ENCODE measurements around the gene CMSS1.

Gene CMSS1

GRCh38 chr3:99972380-99973104 is 154.9 kb downstream of the CMSS1 start:
- TF ChIP-seq ZFP30 (CRISPR knock-in tag; IDR thresholded peaks at IDR 0.05) (no peak), BACH2 (CRISPR knock-in tag; IDR thresholded peaks at IDR 0.05; ENCODE audit: borderline replicate concordance) (no peak), ARNTL (CRISPR knock-in tag; IDR thresholded peaks at IDR 0.05; ENCODE audit: borderline replicate concordance, low read depth) (no peak), PPARA (CRISPR knock-in tag; IDR thresholded peaks at IDR 0.05; ENCODE audit: borderline replicate concordance) (no peak), ZNF70 (CRISPR knock-in tag; IDR thresholded peaks at IDR 0.05) (no peak), TOX (CRISPR knock-in tag; IDR thresholded peaks at IDR 0.05; ENCODE audit: borderline replicate concordance) (no peak), ZNF8 (CRISPR knock-in tag; IDR thresholded peaks at IDR 0.05) (no peak), ISL1 (CRISPR knock-in tag; IDR thresholded peaks at IDR 0.05) (no peak), OSR1 (CRISPR knock-in tag; IDR thresholded peaks at IDR 0.05) (no peak), ESRRG (CRISPR knock-in tag; IDR thresholded peaks at IDR 0.05) (no peak), ZFP3 (CRISPR knock-in tag; IDR thresholded peaks at IDR 0.05) (no peak), RARB (CRISPR knock-in tag; IDR thresholded peaks at IDR 0.05) (no peak), GLIS3 (CRISPR knock-in tag; IDR thresholded peaks at IDR 0.05) (no peak), PATZ1 (CRISPR knock-in tag; IDR thresholded peaks at IDR 0.05; ENCODE audit: borderline replicate concordance) (no peak), ZC3H10 (CRISPR knock-in tag; IDR thresholded peaks at IDR 0.05) (no peak), ZNF565 (CRISPR knock-in tag; conservative IDR thresholded peaks at IDR 0.05; ENCODE audit: low read depth) (no peak)
- TF ChIP-seq, protein P1, sequence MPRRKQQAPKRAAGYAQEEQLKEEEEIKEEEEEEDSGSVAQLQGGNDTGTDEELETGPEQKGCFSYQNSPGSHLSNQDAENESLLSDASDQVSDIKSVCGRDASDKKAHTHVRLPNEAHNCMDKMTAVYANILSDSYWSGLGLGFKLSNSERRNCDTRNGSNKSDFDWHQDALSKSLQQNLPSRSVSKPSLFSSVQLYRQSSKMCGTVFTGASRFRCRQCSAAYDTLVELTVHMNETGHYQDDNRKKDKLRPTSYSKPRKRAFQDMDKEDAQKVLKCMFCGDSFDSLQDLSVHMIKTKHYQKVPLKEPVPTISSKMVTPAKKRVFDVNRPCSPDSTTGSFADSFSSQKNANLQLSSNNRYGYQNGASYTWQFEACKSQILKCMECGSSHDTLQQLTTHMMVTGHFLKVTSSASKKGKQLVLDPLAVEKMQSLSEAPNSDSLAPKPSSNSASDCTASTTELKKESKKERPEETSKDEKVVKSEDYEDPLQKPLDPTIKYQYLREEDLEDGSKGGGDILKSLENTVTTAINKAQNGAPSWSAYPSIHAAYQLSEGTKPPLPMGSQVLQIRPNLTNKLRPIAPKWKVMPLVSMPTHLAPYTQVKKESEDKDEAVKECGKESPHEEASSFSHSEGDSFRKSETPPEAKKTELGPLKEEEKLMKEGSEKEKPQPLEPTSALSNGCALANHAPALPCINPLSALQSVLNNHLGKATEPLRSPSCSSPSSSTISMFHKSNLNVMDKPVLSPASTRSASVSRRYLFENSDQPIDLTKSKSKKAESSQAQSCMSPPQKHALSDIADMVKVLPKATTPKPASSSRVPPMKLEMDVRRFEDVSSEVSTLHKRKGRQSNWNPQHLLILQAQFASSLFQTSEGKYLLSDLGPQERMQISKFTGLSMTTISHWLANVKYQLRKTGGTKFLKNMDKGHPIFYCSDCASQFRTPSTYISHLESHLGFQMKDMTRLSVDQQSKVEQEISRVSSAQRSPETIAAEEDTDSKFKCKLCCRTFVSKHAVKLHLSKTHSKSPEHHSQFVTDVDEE (CRISPR knock-in tag; IDR thresholded peaks at IDR 0.05), result no peak
- TF ChIP-seq, protein P2, sequence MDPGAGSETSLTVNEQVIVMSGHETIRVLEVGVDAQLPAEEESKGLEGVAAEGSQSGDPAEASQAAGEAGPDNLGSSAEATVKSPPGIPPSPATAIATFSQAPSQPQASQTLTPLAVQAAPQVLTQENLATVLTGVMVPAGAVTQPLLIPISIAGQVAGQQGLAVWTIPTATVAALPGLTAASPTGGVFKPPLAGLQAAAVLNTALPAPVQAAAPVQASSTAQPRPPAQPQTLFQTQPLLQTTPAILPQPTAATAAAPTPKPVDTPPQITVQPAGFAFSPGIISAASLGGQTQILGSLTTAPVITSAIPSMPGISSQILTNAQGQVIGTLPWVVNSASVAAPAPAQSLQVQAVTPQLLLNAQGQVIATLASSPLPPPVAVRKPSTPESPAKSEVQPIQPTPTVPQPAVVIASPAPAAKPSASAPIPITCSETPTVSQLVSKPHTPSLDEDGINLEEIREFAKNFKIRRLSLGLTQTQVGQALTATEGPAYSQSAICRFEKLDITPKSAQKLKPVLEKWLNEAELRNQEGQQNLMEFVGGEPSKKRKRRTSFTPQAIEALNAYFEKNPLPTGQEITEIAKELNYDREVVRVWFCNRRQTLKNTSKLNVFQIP (CRISPR knock-in tag; IDR thresholded peaks at IDR 0.05; ENCODE audit: borderline replicate concordance, low read depth), result no peak
- ATAC-seq, result no peak

DNA sequence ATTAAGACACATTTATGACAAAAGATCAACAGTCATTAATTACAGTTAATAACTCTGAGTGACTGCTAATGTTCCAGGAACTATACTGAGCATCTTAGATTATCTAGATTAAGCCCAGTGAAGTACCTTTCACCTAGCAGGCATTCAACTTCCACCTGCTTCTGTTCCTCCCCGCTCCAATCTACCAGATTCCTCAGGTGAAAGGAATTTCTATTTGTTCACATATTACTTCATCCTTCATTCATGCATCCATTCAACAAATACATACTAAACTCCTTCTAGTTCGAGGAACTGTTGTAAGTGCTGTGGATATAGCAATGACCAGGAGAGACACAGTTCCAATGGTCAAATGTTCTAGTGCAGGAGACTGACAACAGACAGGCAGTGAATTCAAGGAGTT is 157.3 kb downstream of the CMSS1 start:
- no peak for ATAC-seq
- no peak for TF ChIP-seq ZNF70 (CRISPR knock-in tag; IDR thresholded peaks at IDR 0.05)
- no peak for TF ChIP-seq GLIS3 (CRISPR knock-in tag; IDR thresholded peaks at IDR 0.05)
- TF ChIP-seq OSR1 (CRISPR knock-in tag; IDR thresholded peaks at IDR 0.05), result no peak
- TF ChIP-seq, protein P3, sequence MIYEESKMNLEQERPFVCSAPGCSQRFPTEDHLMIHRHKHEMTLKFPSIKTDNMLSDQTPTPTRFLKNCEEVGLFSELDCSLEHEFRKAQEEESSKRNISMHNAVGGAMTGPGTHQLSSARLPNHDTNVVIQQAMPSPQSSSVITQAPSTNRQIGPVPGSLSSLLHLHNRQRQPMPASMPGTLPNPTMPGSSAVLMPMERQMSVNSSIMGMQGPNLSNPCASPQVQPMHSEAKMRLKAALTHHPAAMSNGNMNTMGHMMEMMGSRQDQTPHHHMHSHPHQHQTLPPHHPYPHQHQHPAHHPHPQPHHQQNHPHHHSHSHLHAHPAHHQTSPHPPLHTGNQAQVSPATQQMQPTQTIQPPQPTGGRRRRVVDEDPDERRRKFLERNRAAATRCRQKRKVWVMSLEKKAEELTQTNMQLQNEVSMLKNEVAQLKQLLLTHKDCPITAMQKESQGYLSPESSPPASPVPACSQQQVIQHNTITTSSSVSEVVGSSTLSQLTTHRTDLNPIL (CRISPR knock-in tag; IDR thresholded peaks at IDR 0.05; ENCODE audit: low read depth), result no peak
- no peak for TF ChIP-seq ZC3H10 (CRISPR knock-in tag; IDR thresholded peaks at IDR 0.05)
- TF ChIP-seq RARB (CRISPR knock-in tag; IDR thresholded peaks at IDR 0.05), result no peak
- TF ChIP-seq, protein P2 (CRISPR knock-in tag; IDR thresholded peaks at IDR 0.05; ENCODE audit: borderline replicate concordance, low read depth), result no peak
- TF ChIP-seq, protein P4, sequence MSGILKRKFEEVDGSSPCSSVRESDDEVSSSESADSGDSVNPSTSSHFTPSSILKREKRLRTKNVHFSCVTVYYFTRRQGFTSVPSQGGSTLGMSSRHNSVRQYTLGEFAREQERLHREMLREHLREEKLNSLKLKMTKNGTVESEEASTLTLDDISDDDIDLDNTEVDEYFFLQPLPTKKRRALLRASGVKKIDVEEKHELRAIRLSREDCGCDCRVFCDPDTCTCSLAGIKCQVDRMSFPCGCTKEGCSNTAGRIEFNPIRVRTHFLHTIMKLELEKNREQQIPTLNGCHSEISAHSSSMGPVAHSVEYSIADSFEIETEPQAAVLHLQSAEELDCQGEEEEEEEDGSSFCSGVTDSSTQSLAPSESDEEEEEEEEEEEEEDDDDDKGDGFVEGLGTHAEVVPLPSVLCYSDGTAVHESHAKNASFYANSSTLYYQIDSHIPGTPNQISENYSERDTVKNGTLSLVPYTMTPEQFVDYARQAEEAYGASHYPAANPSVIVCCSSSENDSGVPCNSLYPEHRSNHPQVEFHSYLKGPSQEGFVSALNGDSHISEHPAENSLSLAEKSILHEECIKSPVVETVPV (CRISPR knock-in tag; IDR thresholded peaks at IDR 0.05), result no peak
- no peak for TF ChIP-seq ESRRG (CRISPR knock-in tag; IDR thresholded peaks at IDR 0.05)
- TF ChIP-seq TCF4 (CRISPR knock-in tag; IDR thresholded peaks at IDR 0.05; ENCODE audit: borderline replicate concordance), result no peak
- TF ChIP-seq ZNF8 (CRISPR knock-in tag; IDR thresholded peaks at IDR 0.05), result no peak
- no peak for TF ChIP-seq BACH2 (CRISPR knock-in tag; IDR thresholded peaks at IDR 0.05; ENCODE audit: borderline replicate concordance)
- TF ChIP-seq ZFP30 (CRISPR knock-in tag; IDR thresholded peaks at IDR 0.05), result no peak
- TF ChIP-seq PATZ1 (CRISPR knock-in tag; IDR thresholded peaks at IDR 0.05; ENCODE audit: borderline replicate concordance), result no peak
- TF ChIP-seq SNAI2 (CRISPR knock-in tag; IDR thresholded peaks at IDR 0.05), result no peak
- TF ChIP-seq ZNF565 (CRISPR knock-in tag; conservative IDR thresholded peaks at IDR 0.05; ENCODE audit: low read depth), result no peak

All from SK-N-SH treated with all-trans-retinoic acid at 6 μM for 48 hours (cell line).